SW 1271 (cell line): ENCODE results near the gene TMC3.

ENCODE experiments used
- DNase-seq, 2 experiments: peaks; one replicate each; lab custom pipeline; 2025; lab: John Stamatoyannopoulos, UW

The TMC3 gene

GRCh38 chr15:81322676-81323253, 51.2 kb downstream of the TMC3 start:
- no peak for DNase-seq

DNA sequence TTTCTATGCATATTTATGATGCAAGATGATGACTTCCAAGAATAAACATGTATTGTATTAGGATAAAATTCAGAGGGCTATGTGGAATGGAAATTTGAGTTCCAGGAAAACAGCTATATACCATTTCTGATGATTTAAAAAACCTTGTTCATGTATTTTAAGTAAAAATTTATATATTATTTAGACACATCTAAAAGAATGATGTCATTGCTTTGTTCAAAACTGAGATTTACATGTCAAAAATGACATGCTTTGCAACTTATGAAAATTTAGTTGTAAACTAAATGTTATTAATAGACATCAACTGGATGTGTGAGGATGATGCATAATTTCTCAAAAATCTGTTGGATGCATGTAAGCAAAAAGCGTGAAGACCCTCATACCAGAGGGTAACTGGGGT, 52.3 kb downstream of the TMC3 start:
- DNase-seq = no peak

GRCh38 chr15:81317642-81318017, 56.4 kb downstream of the TMC3 start:
- no peak for DNase-seq

- DNase-seq = no peak
Observed at GRCh38 chr15:81316267-81316666, 57.7 kb downstream of the TMC3 start.

- DNase-seq = no peak
Observed at GRCh38 chr15:81315452-81316175, 58.4 kb downstream of the TMC3 start.

GRCh38 chr15:81314378-81314777, 59.6 kb downstream of the TMC3 start:
- DNase-seq = no peak

- DNase-seq = no peak
Observed at GRCh38 chr15:81313686-81314085, 60.3 kb downstream of the TMC3 start.

- peak; percentile 88 to 91 for DNase-seq
Observed at GRCh38 chr15:81312790-81313543, 61.0 kb downstream of the TMC3 start.

DNA sequence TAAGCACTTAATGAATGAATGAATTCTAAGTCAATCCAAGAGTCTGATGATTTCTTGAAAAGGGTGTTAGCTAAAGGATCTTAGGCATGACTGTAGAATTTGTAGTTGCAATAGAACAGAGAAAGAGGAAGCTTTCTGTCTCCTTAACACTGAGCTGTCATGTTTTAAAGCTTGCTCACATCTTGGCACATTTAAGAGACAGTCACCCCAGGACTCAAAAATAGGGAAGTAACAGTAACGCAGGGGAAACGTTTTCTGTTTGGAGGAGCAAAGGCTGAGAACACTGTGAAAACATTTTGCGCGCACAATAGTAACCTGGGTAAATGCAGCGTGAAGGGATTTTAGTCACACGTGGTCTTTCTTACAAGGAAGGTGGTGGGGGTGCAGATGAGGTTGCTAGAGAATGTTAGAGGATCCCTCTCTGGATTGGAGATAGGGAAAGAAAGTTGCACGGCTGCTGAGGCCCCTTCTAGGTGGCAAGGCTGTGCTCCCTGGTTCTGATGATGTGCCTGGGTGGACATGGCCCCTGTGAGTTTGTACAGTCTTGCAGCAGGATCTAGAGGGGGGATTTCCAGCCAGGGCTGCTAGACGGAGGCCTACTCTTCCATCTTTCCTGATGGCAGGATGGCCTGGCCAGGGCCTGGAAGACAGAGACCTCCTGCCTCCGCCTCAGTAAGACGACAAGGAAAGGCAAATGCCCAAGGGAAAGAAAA, 62.1 kb downstream of the TMC3 start:
- no peak for DNase-seq

DNA sequence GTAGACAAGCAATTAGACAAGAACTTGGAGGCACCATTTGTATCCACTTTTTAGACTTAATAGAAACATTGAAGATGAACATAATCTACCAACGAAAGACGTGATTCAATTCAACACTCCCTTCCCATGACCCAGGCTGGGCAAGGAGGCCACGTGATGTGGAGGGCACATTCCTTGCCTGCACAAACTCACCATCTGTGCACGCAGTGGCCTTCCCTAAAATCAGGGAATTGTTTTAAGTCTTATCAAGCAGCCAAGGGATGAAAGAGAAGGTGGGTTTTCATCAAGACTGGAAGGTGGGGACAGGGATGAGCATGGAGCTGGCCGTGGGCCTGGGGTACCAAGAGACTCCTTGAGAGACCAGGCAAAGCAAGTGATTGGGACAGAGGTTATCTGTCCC, 63.5 kb downstream of the TMC3 start:
- no peak for DNase-seq

DNA sequence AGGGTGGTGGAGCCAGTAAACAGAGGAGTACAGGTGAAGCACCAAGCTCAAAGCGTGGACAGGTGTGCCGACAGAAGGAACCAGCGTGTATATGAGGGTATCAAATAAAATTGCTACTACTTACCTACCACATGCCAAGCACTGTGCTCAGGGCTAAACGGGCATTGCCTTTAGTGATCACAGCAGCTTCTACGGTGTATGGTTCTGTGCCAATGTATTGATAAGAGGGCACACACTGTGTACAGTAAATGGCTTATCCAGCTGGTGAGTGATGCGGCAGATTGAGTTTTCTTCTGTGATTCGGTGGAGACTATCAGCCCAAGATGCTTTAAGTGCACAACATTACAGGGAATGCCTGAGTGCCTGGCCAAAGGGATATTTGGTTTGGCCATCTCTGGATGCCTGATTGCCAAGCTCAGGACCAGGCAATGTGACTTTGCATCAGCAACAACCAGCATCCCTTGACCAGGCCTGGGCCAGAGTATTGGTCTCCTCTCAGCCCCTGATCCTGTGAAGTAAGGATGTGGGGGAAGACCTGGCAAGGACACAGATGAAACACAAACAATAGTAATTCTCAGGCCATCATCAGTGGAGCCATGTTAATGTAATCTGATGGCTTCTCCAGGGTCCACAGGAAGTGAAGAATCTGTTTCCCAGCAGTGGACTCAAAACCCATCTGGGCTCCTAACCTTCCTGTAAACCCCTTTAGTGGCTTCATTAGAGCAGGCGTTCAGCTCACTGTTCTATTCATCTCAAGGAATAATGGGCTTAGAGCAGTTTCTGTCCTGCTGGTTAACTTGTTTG, 64.2 kb downstream of the TMC3 start:
- DNase-seq = no peak

DNA sequence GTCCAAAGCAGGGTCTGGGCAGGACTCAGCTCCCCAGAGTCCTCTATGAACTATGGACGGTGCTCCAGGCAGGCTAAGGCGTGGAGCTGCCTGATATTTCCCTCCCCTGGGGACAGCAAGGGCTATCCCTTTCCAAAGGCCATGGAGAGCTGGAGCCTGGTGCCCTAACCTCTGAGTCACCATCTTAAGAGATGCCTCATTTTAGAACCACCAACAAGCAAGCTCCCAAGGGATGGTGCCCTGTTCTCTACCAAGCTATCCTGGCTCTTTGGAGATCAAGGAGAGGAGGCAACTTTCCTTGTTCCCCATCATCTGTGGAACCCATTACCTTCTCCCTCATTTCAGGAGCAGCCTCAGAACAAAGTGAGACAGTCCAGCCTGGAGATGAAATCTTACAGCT, 65.8 kb downstream of the TMC3 start:
- no peak for DNase-seq

DNA sequence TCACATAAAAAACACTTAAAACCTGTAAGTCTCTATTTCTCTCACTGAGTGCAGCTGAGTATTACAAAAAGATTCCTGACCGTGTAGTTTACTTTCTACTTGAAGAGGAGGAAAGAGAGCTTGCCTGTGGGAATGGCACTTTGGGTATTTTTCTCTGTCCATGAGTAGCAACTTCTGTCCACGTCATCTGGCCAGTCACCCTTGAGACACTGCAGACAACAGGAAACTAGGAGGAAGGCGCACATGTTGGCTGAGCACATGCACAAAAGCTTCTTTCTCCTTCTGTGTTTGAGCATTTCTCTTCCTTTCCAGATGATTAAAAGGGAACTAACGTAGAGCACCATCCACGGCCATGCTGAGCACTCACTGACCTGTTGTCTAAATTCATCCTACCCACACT, 69.8 kb downstream of the TMC3 start:
- no peak for DNase-seq

DNA sequence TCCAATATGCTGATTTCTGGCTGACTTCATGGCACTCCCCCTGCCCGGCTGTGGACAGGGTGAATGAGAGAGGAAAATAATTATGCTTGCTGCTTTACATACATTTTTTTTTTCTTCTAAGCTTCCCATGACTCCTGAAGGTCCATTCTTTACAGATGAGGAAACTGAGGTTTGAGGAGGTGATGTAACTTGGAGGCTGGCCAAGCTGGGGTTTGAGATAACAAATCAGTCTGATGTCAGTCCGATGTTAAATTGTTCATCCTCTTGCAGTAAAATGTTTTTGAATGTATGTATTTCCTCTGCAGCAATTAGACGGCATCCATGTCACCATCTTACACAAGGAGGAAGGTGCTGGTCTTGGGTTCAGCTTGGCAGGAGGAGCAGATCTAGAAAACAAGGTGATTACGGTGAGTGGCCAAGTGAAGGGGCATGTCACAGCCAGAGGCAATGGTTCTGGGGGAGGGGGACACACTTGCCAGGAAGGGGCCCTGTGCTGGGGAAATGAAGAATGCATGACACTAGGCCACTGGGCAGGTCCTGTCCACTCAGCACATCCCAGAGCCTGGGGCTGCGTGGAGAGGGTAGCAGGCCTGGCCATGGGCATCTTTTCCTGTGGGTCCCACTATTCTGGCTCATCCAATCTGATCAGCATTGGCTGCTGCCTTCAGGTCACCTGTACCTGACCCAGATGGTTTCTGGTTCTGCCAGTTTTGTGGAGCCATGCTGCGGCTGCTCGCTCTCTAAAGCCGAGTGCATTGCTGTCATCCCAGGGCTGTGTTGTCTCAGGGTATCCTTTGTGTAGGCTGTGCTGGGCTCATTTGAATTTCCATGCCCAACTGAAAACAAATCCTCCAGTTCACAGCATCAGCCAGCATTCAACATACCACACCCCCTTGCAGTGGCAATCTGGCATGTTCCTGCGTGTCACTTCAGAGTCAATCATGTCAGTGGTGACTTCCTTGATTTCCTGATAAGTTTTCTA, 70.5 kb downstream of the TMC3 start:
- DNase-seq = no peak

DNA sequence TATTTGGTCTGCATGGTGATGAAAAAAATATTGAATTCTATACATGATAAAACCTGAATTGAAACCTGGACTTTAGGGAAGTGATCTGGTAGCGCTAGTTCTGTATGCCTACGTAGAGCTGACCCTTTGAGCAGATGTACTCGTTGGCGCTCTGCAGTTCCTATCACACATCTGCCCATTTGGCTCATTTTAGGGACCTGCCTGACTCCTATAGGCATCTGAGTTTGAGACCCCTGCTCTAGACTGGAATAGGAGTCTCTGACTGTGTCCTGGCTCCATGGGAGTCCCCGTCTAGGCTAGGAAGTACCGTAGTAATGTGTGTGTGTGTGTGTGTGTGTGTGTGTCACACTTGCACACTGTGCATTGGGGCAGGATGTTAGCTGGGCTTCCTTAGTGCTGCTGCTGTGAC, 71.3 kb downstream of the TMC3 start:
- no peak for DNase-seq

- DNase-seq = no peak
Observed at GRCh38 chr15:81301815-81302399, 72.1 kb downstream of the TMC3 start.

- no peak for DNase-seq
Observed at GRCh38 chr15:81301385-81301784, 72.6 kb downstream of the TMC3 start.

DNA sequence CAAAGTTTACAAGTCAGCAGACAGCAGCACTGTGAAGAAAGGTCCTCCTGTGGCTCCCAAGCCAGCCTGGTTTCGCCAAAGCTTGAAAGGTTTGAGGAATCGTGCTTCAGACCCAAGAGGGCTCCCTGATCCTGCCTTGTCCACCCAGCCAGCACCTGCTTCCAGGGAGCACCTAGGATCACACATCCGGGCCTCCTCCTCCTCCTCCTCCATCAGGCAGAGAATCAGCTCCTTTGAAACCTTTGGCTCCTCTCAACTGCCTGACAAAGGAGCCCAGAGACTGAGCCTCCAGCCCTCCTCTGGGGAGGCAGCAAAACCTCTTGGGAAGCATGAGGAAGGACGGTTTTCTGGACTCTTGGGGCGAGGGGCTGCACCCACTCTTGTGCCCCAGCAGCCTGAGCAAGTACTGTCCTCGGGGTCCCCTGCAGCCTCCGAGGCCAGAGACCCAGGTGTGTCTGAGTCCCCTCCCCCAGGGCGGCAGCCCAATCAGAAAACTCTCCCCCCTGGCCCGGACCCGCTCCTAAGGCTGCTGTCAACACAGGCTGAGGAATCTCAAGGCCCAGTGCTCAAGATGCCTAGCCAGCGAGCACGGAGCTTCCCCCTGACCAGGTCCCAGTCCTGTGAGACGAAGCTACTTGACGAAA, 74.3 kb downstream of the TMC3 start:
- no peak for DNase-seq

- DNase-seq = no peak
Observed at GRCh38 chr15:81299156-81299555, 74.9 kb downstream of the TMC3 start.

DNA sequence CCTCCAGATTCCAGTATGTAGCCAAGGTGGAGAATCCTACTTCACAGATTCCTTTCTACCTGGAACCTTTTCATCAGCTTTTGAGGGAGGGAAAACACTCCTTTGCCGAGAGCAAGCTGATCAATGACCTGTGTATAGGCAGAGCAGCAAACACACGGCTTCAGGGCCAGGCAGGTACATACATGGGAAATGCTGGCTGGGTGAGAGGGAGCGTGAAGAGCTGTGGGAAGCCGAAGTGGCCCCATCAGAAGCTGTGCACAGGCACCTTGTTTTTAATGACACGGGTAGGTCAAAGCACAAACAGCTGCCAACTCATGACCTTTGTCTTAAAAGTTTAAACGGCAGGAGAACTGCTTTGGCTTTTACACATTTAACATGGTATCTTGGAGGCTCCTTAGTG, 75.4 kb downstream of the TMC3 start:
- DNase-seq = no peak
